ENCODE data around the gene ZFAND5.

ZFAND5 gene

GRCh38 chr9:72322259-72322658 is 42.7 kb downstream of the ZFAND5 start:
- DNase-seq, result no peak

GRCh38 chr9:72315510-72316311 is 49.3 kb downstream of the ZFAND5 start:
- no peak for DNase-seq

GRCh38 chr9:72315089-72315509 is 49.9 kb downstream of the ZFAND5 start:
- no peak for DNase-seq

GRCh38 chr9:72313507-72313906 is 51.5 kb downstream of the ZFAND5 start:
- no peak for DNase-seq

- no peak for DNase-seq
Observed at GRCh38 chr9:72312386-72312987, 52.5 kb downstream of the ZFAND5 start.

GRCh38 chr9:72309364-72310133 is 55.5 kb downstream of the ZFAND5 start:
- DNase-seq, result no peak

GRCh38 chr9:72306761-72307160 is 58.2 kb downstream of the ZFAND5 start:
- no peak for DNase-seq

GRCh38 chr9:72305707-72306106 is 59.3 kb downstream of the ZFAND5 start:
- no peak for DNase-seq

- DNase-seq, result no peak
Observed at GRCh38 chr9:72305102-72305546, 59.9 kb downstream of the ZFAND5 start.

GRCh38 chr9:72304538-72304937 is 60.5 kb downstream of the ZFAND5 start:
- no peak for DNase-seq

Measured in activated naive CD4-positive, alpha-beta T cell (primary cell).